Gastrocnemius medialis (tissue), 4 donors: ENCODE measurements around the gene PKIB.
"Not testable (repeated sequence)": the region's sequence is repeated elsewhere in the genome, so short reads cannot be mapped to it uniquely, and the experiment has no call there.

Experiments used
- POLR2A ChIP-seq, 2 donors: fragments of 450-650 bp; IDR thresholded peaks; one replicate each; pipeline ENCODE4 v1.6.1; 2017; ENCODE audit warnings: antibody characterized with exemption in 2 of 2, mild to moderate bottlenecking in 2 of 2, moderate library complexity in 2 of 2
- TF ChIP-seq, protein P1 (sequence below), 5 experiments: fragments of 450-650 bp in 3 of 5; fragments of 200-600 bp in 2 of 5; sonication (generic) in 2 of 5; IDR thresholded peaks in 4 of 5; conservative IDR thresholded peaks in 1 of 5; 1 replicate in 4 of 5; 2 replicates in 1 of 5; pipeline ENCODE4 v1.5.1; 2016 to 2019; ENCODE audit warnings: antibody characterized with exemption in 5 of 5, mild to moderate bottlenecking in 3 of 5, moderate library complexity in 3 of 5

GRCh38 chr6:122598295-122598694 is 11.9 kb upstream of the PKIB start:
- not testable (repeated sequence) for TF ChIP-seq POLR2A (IDR thresholded peaks at IDR 0.05)
- TF ChIP-seq, protein P1, sequence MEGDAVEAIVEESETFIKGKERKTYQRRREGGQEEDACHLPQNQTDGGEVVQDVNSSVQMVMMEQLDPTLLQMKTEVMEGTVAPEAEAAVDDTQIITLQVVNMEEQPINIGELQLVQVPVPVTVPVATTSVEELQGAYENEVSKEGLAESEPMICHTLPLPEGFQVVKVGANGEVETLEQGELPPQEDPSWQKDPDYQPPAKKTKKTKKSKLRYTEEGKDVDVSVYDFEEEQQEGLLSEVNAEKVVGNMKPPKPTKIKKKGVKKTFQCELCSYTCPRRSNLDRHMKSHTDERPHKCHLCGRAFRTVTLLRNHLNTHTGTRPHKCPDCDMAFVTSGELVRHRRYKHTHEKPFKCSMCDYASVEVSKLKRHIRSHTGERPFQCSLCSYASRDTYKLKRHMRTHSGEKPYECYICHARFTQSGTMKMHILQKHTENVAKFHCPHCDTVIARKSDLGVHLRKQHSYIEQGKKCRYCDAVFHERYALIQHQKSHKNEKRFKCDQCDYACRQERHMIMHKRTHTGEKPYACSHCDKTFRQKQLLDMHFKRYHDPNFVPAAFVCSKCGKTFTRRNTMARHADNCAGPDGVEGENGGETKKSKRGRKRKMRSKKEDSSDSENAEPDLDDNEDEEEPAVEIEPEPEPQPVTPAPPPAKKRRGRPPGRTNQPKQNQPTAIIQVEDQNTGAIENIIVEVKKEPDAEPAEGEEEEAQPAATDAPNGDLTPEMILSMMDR (IDR thresholded peaks at IDR 0.05 in 4 of 5, conservative IDR thresholded peaks at IDR 0.05 in 1 of 5) = not testable (repeated sequence)
